ENCODE data around the gene RNPS1. TPM values are rescaled to one million over a fixed set of nuclear protein-coding genes. Genes with fewer than 3 reads are reported as not detected.

RNPS1 gene
- total RNA-seq, 1 experiment from 2014 or later, result 226 TPM

GRCh38 chr16:2235695-2236336, 32.1 kb downstream of the RNPS1 start:
- DNase-seq (ENCODE audit: low spot score), result no peak

- no peak for DNase-seq (ENCODE audit: low spot score)
Observed at GRCh38 chr16:2235234-2235651, 32.7 kb downstream of the RNPS1 start.

GRCh38 chr16:2234813-2235170, 33.1 kb downstream of the RNPS1 start:
- DNase-seq (ENCODE audit: low spot score), result no peak

- DNase-seq (ENCODE audit: low spot score), result no peak
Observed at GRCh38 chr16:2233872-2234812, 33.8 kb downstream of the RNPS1 start.

GRCh38 chr16:2233046-2233775, 34.7 kb downstream of the RNPS1 start:
- DNase-seq (ENCODE audit: low spot score), result no peak

GRCh38 chr16:2232094-2232990, 35.6 kb downstream of the RNPS1 start:
- no peak for DNase-seq (ENCODE audit: low spot score)

GRCh38 chr16:2231016-2231931, 36.7 kb downstream of the RNPS1 start:
- DNase-seq (ENCODE audit: low spot score), result peak; percentile 67

GRCh38 chr16:2230376-2230775, 37.5 kb downstream of the RNPS1 start:
- DNase-seq (ENCODE audit: low spot score), result no peak

- no peak for DNase-seq (ENCODE audit: low spot score)
Observed at GRCh38 chr16:2229632-2230250, 38.2 kb downstream of the RNPS1 start.

GRCh38 chr16:2229091-2229490, 38.8 kb downstream of the RNPS1 start:
- no peak for DNase-seq (ENCODE audit: low spot score)

GRCh38 chr16:2228161-2228824, 39.6 kb downstream of the RNPS1 start:
- DNase-seq (ENCODE audit: low spot score), result no peak

- DNase-seq (ENCODE audit: low spot score), result no peak
Observed at GRCh38 chr16:2226918-2227317, 41.0 kb downstream of the RNPS1 start.

- no peak for DNase-seq (ENCODE audit: low spot score)
Observed at GRCh38 chr16:2226245-2226793, 41.6 kb downstream of the RNPS1 start.

GRCh38 chr16:2223942-2224486, 43.9 kb downstream of the RNPS1 start:
- DNase-seq (ENCODE audit: low spot score), result peak; percentile 44

- DNase-seq (ENCODE audit: low spot score), result peak; percentile 98
Observed at GRCh38 chr16:2223221-2223941, 44.5 kb downstream of the RNPS1 start, which contains the start of gene E4F1. Gene E4F1 (plus strand): TSS chr16:2223591. CDS start chr16:2223614, 23 bp downstream.

GRCh38 chr16:2216330-2216729, 51.6 kb downstream of the RNPS1 start:
- DNase-seq (ENCODE audit: low spot score), result no peak

- DNase-seq (ENCODE audit: low spot score), result no peak
Observed at GRCh38 chr16:2214719-2214968, 53.3 kb downstream of the RNPS1 start, which contains the start of gene PGP. Gene PGP (minus strand): TSS chr16:2214840. CDS start chr16:2214777, 63 bp downstream.
